PC-9 (cell line): ENCODE data around the gene CENPP. TPM values are rescaled to one million over a fixed set of nuclear protein-coding genes. Genes with fewer than 3 reads are reported as not detected.

ENCODE experiments used
- BruUV-seq: library from RNA; stranded (reverse); fragments of 400-500 nt; replicated peaks from 2 replicates; lab custom pipeline; 2021; lab: Mats Ljungman, UMichigan
- CTCF ChIA-PET: fragments of 300-600 bp; sonication (Branson Sonifier 250); formaldehyde crosslinking; loops from one replicate; lab custom pipeline; 2022; ENCODE audit warnings: antibody characterized with exemption; lab: Charles Lee
- POLR2A ChIA-PET: fragments of 300-600 bp; sonication (Branson Sonifier 250); formaldehyde crosslinking; loops from one replicate; lab custom pipeline; 2022; ENCODE audit warnings: antibody characterized with exemption; ENCODE audit not compliant: unreplicated experiment; lab: Charles Lee
- DNase-seq, 2 experiments: peaks; one replicate each; pipeline versions ENCODE4 v3.0.0 to v3.0.0-alpha.2; 2015 to 2022; ENCODE audit warnings: mixed read lengths in 1 of 2
- H2AFZ ChIP-seq: fragments of 200-600 bp; sonication (generic); 2 replicates; pipeline ENCODE4 v1.8.1; 2017; ENCODE audit warnings: antibody characterized with exemption
- H3F3A ChIP-seq: fragments of 200-600 bp; sonication (generic); 2 replicates; pipeline ENCODE4 v1.8.1; 2017; ENCODE audit warnings: antibody characterized with exemption, mild to moderate bottlenecking, low read depth; ENCODE audit not compliant: insufficient read depth
- H3K27ac ChIP-seq: fragments of 200-600 bp; sonication (generic); 2 replicates; pipeline ENCODE4 v1.6.1; 2016; ENCODE audit warnings: mixed run types
- H3K27me3 ChIP-seq: fragments of 200-600 bp; sonication (generic); 2 replicates; pipeline ENCODE4 v1.6.1; 2016; ENCODE audit warnings: low read depth, mixed run types; ENCODE audit not compliant: insufficient read depth
- H3K36me3 ChIP-seq: fragments of 200-600 bp; sonication (generic); 2 replicates; pipeline ENCODE4 v1.6.1; 2016; ENCODE audit warnings: low read depth, mixed run types
- H3K4me1 ChIP-seq: fragments of 200-600 bp; sonication (generic); replicated peaks from 2 replicates; pipeline ENCODE4 v1.6.1; 2016; ENCODE audit warnings: mixed run types; ENCODE audit not compliant: insufficient read depth
- H3K4me2 ChIP-seq: fragments of 200-600 bp; sonication (generic); 2 replicates; pipeline ENCODE4 v1.6.1; 2017; ENCODE audit warnings: mixed run types
- H3K4me3 ChIP-seq: fragments of 200-600 bp; sonication (generic); 2 replicates; pipeline ENCODE4 v1.6.1; 2016; ENCODE audit warnings: mixed run types
- H3K79me2 ChIP-seq: fragments of 200-600 bp; sonication (generic); 2 replicates; pipeline ENCODE4 v1.6.1; 2017; ENCODE audit warnings: low read depth, mixed run types
- H3K9me2 ChIP-seq: fragments of 200-600 bp; sonication (generic); 2 replicates; pipeline ENCODE4 v1.8.1; 2017; ENCODE audit warnings: mild to moderate bottlenecking; ENCODE audit not compliant: insufficient read depth
- H3K9me3 ChIP-seq: fragments of 200-600 bp; sonication (generic); 2 replicates; pipeline ENCODE4 v1.8.1; 2016; ENCODE audit warnings: low read depth; ENCODE audit not compliant: insufficient read depth
- H4K20me1 ChIP-seq: fragments of 200-600 bp; sonication (generic); 2 replicates; pipeline ENCODE4 v1.8.1; 2017; ENCODE audit not compliant: insufficient read depth
- EZH2 ChIP-seq: fragments of 200-600 bp; sonication (generic); IDR thresholded peaks from 2 replicates; pipeline ENCODE4 v1.8.0; 2017; ENCODE audit warnings: antibody characterized with exemption, low read depth
- intact Hi-C: fragments of 100-400 bp; cut with micrococcal nuclease; formaldehyde crosslinking; loops from one replicate; pipeline ENCODE4 v1.10.0; 2022; ENCODE audit not compliant: unreplicated experiment
- total RNA-seq: library from RNA; stranded (reverse); gene quantifications from 2 replicates; pipeline ENCODE4 v1.2.3, GENCODE V29; 2021
- TF ChIP-seq, protein P1 (sequence below): fragments of 200-600 bp; sonication (generic); conservative IDR thresholded peaks from 2 replicates; pipeline ENCODE4 v1.6.1; 2017; ENCODE audit warnings: mixed run types, antibody characterized with exemption, mild to moderate bottlenecking, moderate library complexity

The CENPP gene
- total RNA-seq, 1 experiment from 2014 or later, result 10.0 TPM

DNA sequence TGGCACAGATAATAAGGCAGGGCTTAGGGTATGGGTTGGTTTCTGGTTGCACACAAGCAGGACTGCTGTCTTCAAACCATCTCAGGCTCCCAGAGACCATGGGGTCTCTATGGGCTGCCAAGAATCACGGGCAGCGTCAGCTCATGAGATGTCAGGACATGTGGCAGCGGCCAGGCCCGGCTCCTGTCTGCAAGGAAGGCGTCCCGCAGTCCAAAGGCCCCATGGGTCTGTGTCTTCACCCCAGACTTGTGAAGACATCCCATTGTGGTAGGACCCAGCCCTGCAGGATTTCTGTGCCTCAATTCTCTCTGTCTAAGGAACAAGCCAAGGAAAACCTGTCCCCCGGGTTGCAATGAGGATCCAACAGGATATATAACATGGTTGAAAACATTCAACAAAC, 311.6 kb downstream of the CENPP start:
- no TSS peak for BruUV-seq
- intact Hi-C loops, result loop anchor here (10.0 kb wide), 2 partner anchors 363 to 863 kb away; no protein-coding TSS in a partner anchor
- Histone ChIP-seq H3K27me3 (no peaks in the 10 kb centered on the region), H3K4me1 (no peaks in the 10 kb centered on the region), H3K27ac (no peak overlapping the region), H3K79me2 (no peaks in the 10 kb centered on the region), H3K9me3 (no peaks in the 10 kb centered on the region), H4K20me1 (peaks cover 6% of the 10 kb centered on the region), H3K4me3 (no peak overlapping the region), H3K4me2 (no peak overlapping the region), H3F3A (no peaks in the 10 kb centered on the region), H2AFZ (no peak overlapping the region), H3K36me3 (peaks cover 15% of the 10 kb centered on the region; the same call in 1 of the 2 replicates), H3K9me2 (no peaks in the 10 kb centered on the region)
- POLR2A ChIA-PET, result no interaction called here
- TF ChIP-seq, protein P1, sequence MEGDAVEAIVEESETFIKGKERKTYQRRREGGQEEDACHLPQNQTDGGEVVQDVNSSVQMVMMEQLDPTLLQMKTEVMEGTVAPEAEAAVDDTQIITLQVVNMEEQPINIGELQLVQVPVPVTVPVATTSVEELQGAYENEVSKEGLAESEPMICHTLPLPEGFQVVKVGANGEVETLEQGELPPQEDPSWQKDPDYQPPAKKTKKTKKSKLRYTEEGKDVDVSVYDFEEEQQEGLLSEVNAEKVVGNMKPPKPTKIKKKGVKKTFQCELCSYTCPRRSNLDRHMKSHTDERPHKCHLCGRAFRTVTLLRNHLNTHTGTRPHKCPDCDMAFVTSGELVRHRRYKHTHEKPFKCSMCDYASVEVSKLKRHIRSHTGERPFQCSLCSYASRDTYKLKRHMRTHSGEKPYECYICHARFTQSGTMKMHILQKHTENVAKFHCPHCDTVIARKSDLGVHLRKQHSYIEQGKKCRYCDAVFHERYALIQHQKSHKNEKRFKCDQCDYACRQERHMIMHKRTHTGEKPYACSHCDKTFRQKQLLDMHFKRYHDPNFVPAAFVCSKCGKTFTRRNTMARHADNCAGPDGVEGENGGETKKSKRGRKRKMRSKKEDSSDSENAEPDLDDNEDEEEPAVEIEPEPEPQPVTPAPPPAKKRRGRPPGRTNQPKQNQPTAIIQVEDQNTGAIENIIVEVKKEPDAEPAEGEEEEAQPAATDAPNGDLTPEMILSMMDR, result no peak
- no peak for TF ChIP-seq EZH2
- no peak for DNase-seq
- CTCF ChIA-PET, result no interaction called here

DNA sequence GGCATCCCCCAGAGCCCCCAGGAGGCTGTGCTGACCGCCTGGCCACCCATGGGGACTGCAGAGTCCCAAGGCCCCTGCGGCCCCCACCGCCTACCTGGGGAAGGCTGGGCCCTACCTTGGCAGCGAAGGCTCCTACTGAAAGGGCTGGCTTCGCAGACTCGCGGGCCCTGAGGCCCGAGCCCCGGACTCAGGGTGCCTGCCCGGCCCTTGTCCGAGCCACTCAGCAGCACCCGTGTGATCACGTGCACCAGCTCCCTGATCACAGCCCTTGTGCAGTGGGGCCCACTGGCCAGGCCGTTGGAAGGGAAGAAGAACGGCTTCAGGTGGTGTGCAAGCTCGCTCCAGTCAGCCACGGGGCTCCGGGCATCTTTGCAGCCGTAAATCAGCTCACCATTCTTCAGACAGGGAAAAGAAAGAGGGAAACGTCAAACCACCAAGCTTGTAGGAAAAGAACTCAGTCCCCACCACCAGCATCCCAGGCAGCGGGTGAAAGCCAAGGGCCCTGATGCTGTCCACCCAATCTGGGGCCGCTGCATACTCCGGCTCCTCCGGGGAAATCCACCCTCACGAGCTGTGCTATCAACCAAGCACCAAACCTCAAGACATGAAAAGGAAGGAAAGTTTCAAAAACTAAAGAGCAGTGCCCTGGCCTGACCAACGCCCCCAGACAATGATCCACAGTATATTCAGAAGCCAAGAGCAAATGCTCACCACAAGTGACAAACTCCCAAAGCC, 312.3 kb downstream of the CENPP start:
- no TSS peak for BruUV-seq
- Histone ChIP-seq H3F3A (no peaks in the 10 kb centered on the region), H4K20me1 (peaks cover 6% of the 10 kb centered on the region), H3K4me3 (no peak overlapping the region), H3K79me2 (no peaks in the 10 kb centered on the region), H3K27me3 (no peaks in the 10 kb centered on the region), H2AFZ (no peak overlapping the region), H3K27ac (no peak overlapping the region), H3K9me3 (no peaks in the 10 kb centered on the region), H3K36me3 (peaks cover 13% of the 10 kb centered on the region; the same call in 1 of the 2 replicates), H3K4me2 (no peak overlapping the region), H3K9me2 (no peaks in the 10 kb centered on the region), H3K4me1 (no peaks in the 10 kb centered on the region)
- DNase-seq, result no peak
- CTCF ChIA-PET, result no interaction called here
- POLR2A ChIA-PET, result no interaction called here
- intact Hi-C loops, result loop anchor here (10.0 kb wide), 2 partner anchors 363 to 863 kb away; no protein-coding TSS in a partner anchor
- TF ChIP-seq, protein P1, result no peak
- TF ChIP-seq EZH2, result no peak

DNA sequence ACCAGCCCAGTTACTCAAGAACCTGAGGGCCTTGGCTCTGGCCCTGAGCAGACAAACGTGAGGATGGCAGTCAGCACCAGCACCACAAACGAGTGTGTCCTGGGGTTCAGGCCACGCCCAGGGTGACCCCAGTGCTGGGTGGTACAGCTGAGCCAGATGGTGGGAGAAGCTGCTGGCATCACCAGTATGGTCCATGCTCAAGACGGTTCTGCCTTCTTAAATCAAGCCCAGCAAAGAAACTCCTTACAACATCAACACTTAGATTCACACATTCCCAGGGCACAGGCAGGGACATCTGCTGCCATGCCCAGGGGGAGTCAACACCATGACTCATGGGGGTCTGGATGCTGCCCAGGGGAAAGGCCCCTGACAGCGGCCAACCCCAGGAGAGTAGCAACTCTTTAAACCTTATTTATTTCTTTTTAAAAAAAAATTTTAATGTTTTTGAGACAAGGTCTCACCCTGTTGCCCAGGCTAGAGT, 312.9 kb downstream of the CENPP start:
- Histone ChIP-seq H3K27me3 (no peaks in the 10 kb centered on the region), H3K36me3 (peaks cover 10% of the 10 kb centered on the region; the same call in 1 of the 2 replicates), H4K20me1 (peaks cover 6% of the 10 kb centered on the region), H3K4me3 (no peak overlapping the region), H3K79me2 (no peaks in the 10 kb centered on the region), H2AFZ (no peak overlapping the region), H3K27ac (no peak overlapping the region), H3F3A (no peaks in the 10 kb centered on the region), H3K4me1 (no peaks in the 10 kb centered on the region), H3K9me3 (no peaks in the 10 kb centered on the region), H3K4me2 (no peak overlapping the region), H3K9me2 (no peaks in the 10 kb centered on the region)
- TF ChIP-seq, protein P1, result no peak
- no peak for TF ChIP-seq EZH2
- ChIA-PET CTCF (no interaction called here), POLR2A (no interaction called here)
- intact Hi-C loops, result loop anchor here (10.0 kb wide), 2 partner anchors 364 to 864 kb away; no protein-coding TSS in a partner anchor
- DNase-seq, result no peak
- BruUV-seq, result no TSS peak
